LNCaP clone FGC (cell line): Measurements from ENCODE around the gene HLA-DRB5.

Source experiments
- DNase-seq: peaks from one replicate; pipeline ENCODE4 v3.0.0-alpha.2; 2011; ENCODE audit warnings: low read depth
- H3K4me3 ChIP-seq: 2 replicates; pipeline ENCODE4 v1.5.1; 2011; ENCODE audit warnings: mild to moderate bottlenecking, low read depth, low read length, control low read depth
- CTCF ChIP-seq: IDR thresholded peaks from 2 replicates; pipeline ENCODE4 v1.5.1; 2012; ENCODE audit warnings: mild to moderate bottlenecking; ENCODE audit not compliant: control insufficient read depth, insufficient read depth; ENCODE audit errors: extremely low read depth

Gene HLA-DRB5

DNA sequence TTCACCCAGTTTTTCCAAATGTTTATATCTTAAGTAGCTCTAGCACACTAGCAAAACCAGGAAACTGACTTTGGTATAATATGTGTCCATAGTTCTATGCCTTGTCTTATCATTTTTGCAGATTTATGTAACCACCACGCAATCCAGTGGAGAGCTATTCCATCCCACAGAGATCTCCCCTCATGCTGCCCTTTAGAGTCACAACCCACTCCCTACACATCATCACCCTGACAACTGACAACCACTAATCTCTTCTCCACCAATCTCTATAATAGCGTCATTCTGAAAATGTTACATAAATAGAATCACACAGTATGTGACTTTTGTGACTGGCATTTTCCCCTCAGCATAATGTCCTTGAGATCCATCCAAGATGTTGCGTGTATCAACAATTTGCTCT, 29.1 kb downstream of the HLA-DRB5 start:
- no peak for DNase-seq
- H3K4me3 ChIP-seq: no peak overlapping the region
- TF ChIP-seq CTCF: no peak

GRCh38 chr6:32492351-32492750, 37.7 kb downstream of the HLA-DRB5 start:
- TF ChIP-seq CTCF: no peak

DNA sequence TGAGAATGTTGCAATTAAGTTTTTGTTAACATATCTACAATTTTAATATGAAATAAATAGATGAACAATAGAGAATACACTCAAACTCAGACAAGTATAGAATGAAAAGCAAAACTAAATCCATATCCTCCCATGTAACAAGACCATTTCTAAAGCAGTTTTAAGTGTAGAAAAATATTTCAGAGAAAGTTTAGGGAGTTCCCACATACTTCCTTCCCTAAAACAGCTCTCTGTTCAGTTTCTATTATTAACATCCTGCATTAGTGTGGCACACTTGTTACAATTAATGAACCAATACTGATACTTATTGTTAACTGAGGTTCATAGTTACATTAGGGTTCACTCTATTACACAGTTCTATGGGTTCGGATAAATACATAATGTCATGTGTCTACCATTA, 38.4 kb downstream of the HLA-DRB5 start:
- no peak for DNase-seq
- no peak overlapping the region for H3K4me3 ChIP-seq
- TF ChIP-seq CTCF: no peak

More at GRCh38 chr6:32492351-32492750, 37.7 kb downstream of the HLA-DRB5 start:
- no peak for DNase-seq
- H3K4me3 ChIP-seq: no peak overlapping the region

DNA sequence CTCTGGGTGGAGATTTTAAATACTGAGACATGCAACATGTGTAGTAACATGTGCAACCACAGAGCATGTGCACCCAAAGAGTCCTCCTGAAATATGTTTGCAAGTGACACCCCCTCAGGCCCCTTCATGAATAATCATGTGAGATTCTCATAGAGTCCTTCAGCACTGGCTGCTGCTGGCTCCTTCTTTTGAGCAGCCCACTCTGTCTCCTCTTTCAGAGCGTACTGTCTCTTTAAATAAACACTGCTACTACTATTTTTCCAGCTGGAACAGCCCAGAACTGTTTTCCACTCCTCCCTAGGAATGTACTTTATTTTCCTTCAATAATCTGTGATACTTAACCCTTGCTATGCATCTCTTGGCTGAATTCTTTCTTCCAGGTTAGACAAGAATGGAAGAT, 42.0 kb downstream of the HLA-DRB5 start:
- H3K4me3 ChIP-seq: no peak overlapping the region
- TF ChIP-seq CTCF: no peak
- no peak for DNase-seq

DNA sequence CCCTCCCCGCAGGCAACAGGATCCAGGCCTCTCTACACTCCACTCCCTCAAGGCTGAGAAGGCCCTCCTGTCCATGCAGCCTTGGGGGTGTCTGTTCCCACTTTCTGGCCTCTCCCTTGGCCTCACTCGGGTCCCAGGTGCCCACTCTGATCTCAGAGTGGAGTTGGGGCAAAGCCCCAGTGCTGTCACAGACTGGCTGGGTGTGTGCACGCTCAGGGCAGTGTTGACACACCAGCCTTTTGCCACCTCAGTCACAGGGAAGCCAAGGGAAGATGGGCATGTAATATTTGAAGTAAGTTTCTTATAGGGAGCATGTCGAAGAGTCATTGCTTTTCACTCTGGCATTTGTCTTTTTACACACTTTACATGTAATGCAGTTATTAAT, 45.5 kb downstream of the HLA-DRB5 start:
- H3K4me3 ChIP-seq: no peak overlapping the region
- no peak for TF ChIP-seq CTCF
- no peak for DNase-seq

DNA sequence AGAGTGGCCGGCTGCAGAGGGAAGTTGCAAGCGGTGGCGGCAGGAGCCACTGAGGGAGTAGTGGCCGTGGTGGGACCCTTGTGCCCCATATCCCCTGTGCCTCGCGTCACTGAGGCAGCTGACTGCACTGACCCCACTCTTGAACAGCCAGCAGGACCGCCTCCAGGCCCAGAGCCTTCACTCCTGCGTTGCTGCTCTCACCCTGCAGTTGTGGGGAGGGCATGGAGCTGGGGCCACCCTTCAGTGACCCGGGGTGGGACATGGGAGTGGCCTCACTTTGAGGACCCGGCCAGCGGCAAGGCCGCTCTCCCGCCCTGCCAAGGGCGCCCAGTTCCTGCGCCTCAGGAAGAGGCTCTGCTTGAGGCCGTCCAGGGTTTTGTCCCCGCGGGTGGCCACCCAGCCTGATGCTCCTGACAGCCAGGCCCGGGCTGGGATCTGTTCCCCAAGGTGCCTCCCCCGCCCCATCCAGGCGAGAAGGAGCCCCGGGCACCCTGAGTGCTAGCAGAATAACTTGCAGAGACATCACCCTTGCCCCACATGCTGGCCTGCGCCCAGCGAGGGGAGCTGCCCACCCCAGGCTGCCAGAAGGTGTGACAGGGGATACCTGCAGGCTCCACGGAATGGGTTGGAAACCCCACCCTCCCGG, 46.0 kb downstream of the HLA-DRB5 start:
- DNase-seq: no peak
- H3K4me3 ChIP-seq: no peak overlapping the region

More for the DNA sequence above, 46.0 kb downstream of the HLA-DRB5 start:
- TF ChIP-seq CTCF: no peak
